ENCODE results near the gene HES1.

Gene HES1

GRCh38 chr3:194098843-194099183, 37.1 kb upstream of the HES1 start:
- no peak overlapping the region for H4K8ac ChIP-seq (ENCODE audit: low read depth, low read length)
- H3K36me3 ChIP-seq (ENCODE audit: control insufficient read depth, insufficient read depth, low read length) = no peaks in the 10 kb centered on the region
- H3K4ac ChIP-seq (ENCODE audit: low read depth, low read length) = no peak overlapping the region
- H3K56ac ChIP-seq (ENCODE audit: low read length) = no peak overlapping the region
- no peaks in the 10 kb centered on the region for H3K79me1 ChIP-seq (ENCODE audit: low read length)
- H3K4me3 ChIP-seq (ENCODE audit: low read length) = no peak overlapping the region
- H3K18ac ChIP-seq (ENCODE audit: low read length) = no peak overlapping the region
- no peak overlapping the region for H2BK120ac ChIP-seq (ENCODE audit: low read depth, low read length)
- H3K27me3 ChIP-seq (ENCODE audit: insufficient read depth, low read length, poor library complexity) = no peaks in the 10 kb centered on the region
- H3K4me1 ChIP-seq (ENCODE audit: control insufficient read depth, low read depth, low read length) = no peaks in the 10 kb centered on the region
- H2BK5ac ChIP-seq (ENCODE audit: low read length) = no peak overlapping the region
- H3K9ac ChIP-seq (ENCODE audit: low read length) = no peak overlapping the region
- H2AK5ac ChIP-seq (ENCODE audit: low read length) = no peak overlapping the region
- no CpG with 5 or more reads among the region's 4 CpGs for WGBS (ENCODE audit: extremely low coverage, insufficient coverage, low lambda C conversion rate)
- H3K79me2 ChIP-seq (ENCODE audit: control insufficient read depth, insufficient read depth, low read length) = no peaks in the 10 kb centered on the region
- DNase-seq = no peak
- no peak overlapping the region for H3K23ac ChIP-seq (ENCODE audit: low read length)
- no peak overlapping the region for H3K27ac ChIP-seq (ENCODE audit: low read depth, low read length)
- no peak overlapping the region for H4K5ac ChIP-seq (ENCODE audit: low read length)
- no peak overlapping the region for H3K4me2 ChIP-seq (ENCODE audit: low read length)
- H2BK15ac ChIP-seq (replicated peaks; ENCODE audit: low read depth) = no peak overlapping the region

GRCh38 chr3:194099215-194099614, 36.7 kb upstream of the HES1 start:
- no peak overlapping the region for H3K4me3 ChIP-seq (ENCODE audit: low read length)

GRCh38 chr3:194100856-194101390, 35.0 kb upstream of the HES1 start:
- no peak overlapping the region for H3K56ac ChIP-seq (ENCODE audit: low read length)
- DNase-seq = no peak

More at GRCh38 chr3:194099215-194099614, 36.7 kb upstream of the HES1 start:
- no peak overlapping the region for H3K4me2 ChIP-seq (ENCODE audit: low read length)
- no CpG with 5 or more reads among the region's 10 CpGs for WGBS (ENCODE audit: extremely low coverage, insufficient coverage, low lambda C conversion rate)
- H3K9ac ChIP-seq (ENCODE audit: low read length) = no peak overlapping the region
- H3K23ac ChIP-seq (ENCODE audit: low read length) = no peak overlapping the region
- H3K4me1 ChIP-seq (ENCODE audit: control insufficient read depth, low read depth, low read length) = no peaks in the 10 kb centered on the region
- no peak overlapping the region for H2BK120ac ChIP-seq (ENCODE audit: low read depth, low read length)
- no peak overlapping the region for H2AK5ac ChIP-seq (ENCODE audit: low read length)
- H3K4ac ChIP-seq (ENCODE audit: low read depth, low read length) = no peak overlapping the region
- no peak overlapping the region for H4K8ac ChIP-seq (ENCODE audit: low read depth, low read length)
- no peaks in the 10 kb centered on the region for H3K36me3 ChIP-seq (ENCODE audit: control insufficient read depth, insufficient read depth, low read length)
- no peaks in the 10 kb centered on the region for H3K27me3 ChIP-seq (ENCODE audit: insufficient read depth, low read length, poor library complexity)
- H2BK15ac ChIP-seq (replicated peaks; ENCODE audit: low read depth) = no peak overlapping the region
- H3K79me2 ChIP-seq (ENCODE audit: control insufficient read depth, insufficient read depth, low read length) = no peaks in the 10 kb centered on the region
- no peak overlapping the region for H4K5ac ChIP-seq (ENCODE audit: low read length)
- DNase-seq = no peak
- no peaks in the 10 kb centered on the region for H3K79me1 ChIP-seq (ENCODE audit: low read length)
- H3K27ac ChIP-seq (ENCODE audit: low read depth, low read length) = no peak overlapping the region
- H2BK5ac ChIP-seq (ENCODE audit: low read length) = no peak overlapping the region
- no peak overlapping the region for H3K18ac ChIP-seq (ENCODE audit: low read length)
- H3K56ac ChIP-seq (ENCODE audit: low read length) = no peak overlapping the region

GRCh38 chr3:194101592-194102432, 34.1 kb upstream of the HES1 start:
- Histone ChIP-seq H3K18ac (ENCODE audit: low read length) (no peak overlapping the region), H3K27me3 (ENCODE audit: insufficient read depth, low read length, poor library complexity) (no peaks in the 10 kb centered on the region), H4K5ac (ENCODE audit: low read length) (no peak overlapping the region), H2AK5ac (ENCODE audit: low read length) (no peak overlapping the region), H2BK120ac (ENCODE audit: low read depth, low read length) (no peak overlapping the region), H3K4me3 (ENCODE audit: low read length) (no peak overlapping the region), H2BK15ac (replicated peaks; ENCODE audit: low read depth) (no peak overlapping the region), H4K8ac (ENCODE audit: low read depth, low read length) (no peak overlapping the region), H3K56ac (ENCODE audit: low read length) (no peak overlapping the region), H3K27ac (ENCODE audit: low read depth, low read length) (no peak overlapping the region), H3K4me1 (ENCODE audit: control insufficient read depth, low read depth, low read length) (no peaks in the 10 kb centered on the region), H3K23ac (ENCODE audit: low read length) (no peak overlapping the region), H3K79me2 (ENCODE audit: control insufficient read depth, insufficient read depth, low read length) (no peaks in the 10 kb centered on the region), H3K9ac (ENCODE audit: low read length) (no peak overlapping the region), H3K4me2 (ENCODE audit: low read length) (no peak overlapping the region), H3K79me1 (ENCODE audit: low read length) (no peaks in the 10 kb centered on the region), H3K36me3 (ENCODE audit: control insufficient read depth, insufficient read depth, low read length) (no peaks in the 10 kb centered on the region), H2BK5ac (ENCODE audit: low read length) (no peak overlapping the region), H3K4ac (ENCODE audit: low read depth, low read length) (no peak overlapping the region)
- no peak for DNase-seq
- no CpG with 5 or more reads among the region's 7 CpGs for WGBS (ENCODE audit: extremely low coverage, insufficient coverage, low lambda C conversion rate)

More at GRCh38 chr3:194100856-194101390, 35.0 kb upstream of the HES1 start:
- H3K27me3 ChIP-seq (ENCODE audit: insufficient read depth, low read length, poor library complexity) = no peaks in the 10 kb centered on the region
- H3K36me3 ChIP-seq (ENCODE audit: control insufficient read depth, insufficient read depth, low read length) = no peaks in the 10 kb centered on the region
- no peak overlapping the region for H3K9ac ChIP-seq (ENCODE audit: low read length)
- no peaks in the 10 kb centered on the region for H3K79me2 ChIP-seq (ENCODE audit: control insufficient read depth, insufficient read depth, low read length)
- H4K5ac ChIP-seq (ENCODE audit: low read length) = no peak overlapping the region
- no peak overlapping the region for H2AK5ac ChIP-seq (ENCODE audit: low read length)
- H3K4me1 ChIP-seq (ENCODE audit: control insufficient read depth, low read depth, low read length) = no peaks in the 10 kb centered on the region
- H4K8ac ChIP-seq (ENCODE audit: low read depth, low read length) = no peak overlapping the region
- H3K23ac ChIP-seq (ENCODE audit: low read length) = no peak overlapping the region
- H3K4me2 ChIP-seq (ENCODE audit: low read length) = no peak overlapping the region
- H2BK15ac ChIP-seq (replicated peaks; ENCODE audit: low read depth) = no peak overlapping the region
- H2BK5ac ChIP-seq (ENCODE audit: low read length) = no peak overlapping the region
- H3K79me1 ChIP-seq (ENCODE audit: low read length) = no peaks in the 10 kb centered on the region
- WGBS (ENCODE audit: extremely low coverage, insufficient coverage, low lambda C conversion rate) = no CpG with 5 or more reads among the region's 15 CpGs
- H3K4ac ChIP-seq (ENCODE audit: low read depth, low read length) = no peak overlapping the region
- H3K4me3 ChIP-seq (ENCODE audit: low read length) = no peak overlapping the region
- no peak overlapping the region for H3K27ac ChIP-seq (ENCODE audit: low read depth, low read length)
- no peak overlapping the region for H3K18ac ChIP-seq (ENCODE audit: low read length)
- H2BK120ac ChIP-seq (ENCODE audit: low read depth, low read length) = no peak overlapping the region

GRCh38 chr3:194102436-194102835, 33.5 kb upstream of the HES1 start:
- Histone ChIP-seq H3K18ac (ENCODE audit: low read length) (no peak overlapping the region), H4K8ac (ENCODE audit: low read depth, low read length) (no peak overlapping the region), H2BK15ac (replicated peaks; ENCODE audit: low read depth) (no peak overlapping the region), H3K4me3 (ENCODE audit: low read length) (no peak overlapping the region), H3K27ac (ENCODE audit: low read depth, low read length) (no peak overlapping the region), H3K56ac (ENCODE audit: low read length) (no peak overlapping the region), H3K79me2 (ENCODE audit: control insufficient read depth, insufficient read depth, low read length) (no peaks in the 10 kb centered on the region), H2BK120ac (ENCODE audit: low read depth, low read length) (no peak overlapping the region), H3K23ac (ENCODE audit: low read length) (no peak overlapping the region), H3K4me2 (ENCODE audit: low read length) (no peak overlapping the region), H3K36me3 (ENCODE audit: control insufficient read depth, insufficient read depth, low read length) (no peaks in the 10 kb centered on the region), H4K5ac (ENCODE audit: low read length) (no peak overlapping the region), H3K4ac (ENCODE audit: low read depth, low read length) (no peak overlapping the region), H2AK5ac (ENCODE audit: low read length) (no peak overlapping the region), H2BK5ac (ENCODE audit: low read length) (no peak overlapping the region), H3K9ac (ENCODE audit: low read length) (no peak overlapping the region), H3K79me1 (ENCODE audit: low read length) (no peaks in the 10 kb centered on the region), H3K27me3 (ENCODE audit: insufficient read depth, low read length, poor library complexity) (no peaks in the 10 kb centered on the region), H3K4me1 (ENCODE audit: control insufficient read depth, low read depth, low read length) (no peaks in the 10 kb centered on the region)
- no CpG with 5 or more reads among the region's 5 CpGs for WGBS (ENCODE audit: extremely low coverage, insufficient coverage, low lambda C conversion rate)
- no peak for DNase-seq
